Immature natural killer cell (primary cell): ENCODE data around the gene ATXN8OS. TPM values are rescaled to one million over a fixed set of nuclear protein-coding genes. Genes with fewer than 3 reads are reported as not detected.

Experiments used
- DNase-seq, 3 donors: peaks; one replicate each; pipeline ENCODE4 v3.0.0; 2022; ENCODE audit warnings: mixed read lengths in 1 of 3
- H3K27ac Mint-ChIP-seq, 6 donors: one replicate each; pipeline ENCODE4 v1.8.0; 2020; ENCODE audit warnings: mixed read lengths in 6 of 6, mild to moderate bottlenecking in 5 of 6, inconsistent platforms in 4 of 6, moderate library complexity in 3 of 6
- H3K27me3 Mint-ChIP-seq, 3 donors: one replicate each; pipeline ENCODE4 v1.8.0; 2020 to 2021; ENCODE audit warnings: low read depth in 3 of 3, mild to moderate bottlenecking in 3 of 3, mixed read lengths in 3 of 3, moderate library complexity in 3 of 3, inconsistent platforms in 1 of 3
- H3K36me3 Mint-ChIP-seq, 3 donors: one replicate each; pipeline ENCODE4 v1.8.0; 2020; ENCODE audit warnings: mixed read lengths in 3 of 3, inconsistent platforms in 2 of 3, mild to moderate bottlenecking in 2 of 3
- H3K4me1 Mint-ChIP-seq, 2 donors: one replicate each; pipeline ENCODE4 v1.8.0; 2020; ENCODE audit warnings: inconsistent platforms in 2 of 2, mild to moderate bottlenecking in 2 of 2, mixed read lengths in 2 of 2, moderate library complexity in 1 of 2
- H3K4me3 Mint-ChIP-seq, 5 donors: one replicate each; pipeline ENCODE4 v1.8.0; 2020; ENCODE audit warnings: mild to moderate bottlenecking in 5 of 5, mixed read lengths in 5 of 5, inconsistent platforms in 3 of 5, moderate library complexity in 3 of 5
- H3K9me3 Mint-ChIP-seq, 6 donors: one replicate each; pipeline ENCODE4 v1.8.0; 2020; ENCODE audit warnings: mild to moderate bottlenecking in 6 of 6, mixed read lengths in 6 of 6, inconsistent platforms in 4 of 6, moderate library complexity in 3 of 6
- polyA plus RNA-seq, 3 donors: library from polyadenylated mRNA; unstranded; fragments of 300-500 nt; fragmentation: Illumina TruSeq; gene quantifications; one replicate each; pipeline ENCODE4 v1.2.3, GENCODE V29; 2021

Gene ATXN8OS
- polyA plus RNA-seq, 3 donors from 2014 or later = not detected

- no peak for DNase-seq
- Mint-ChIP-seq H3K9me3 (peaks cover 2 to 43% (median 31%) of the 10 kb centered on the region in 6 donors), H3K36me3 (peaks cover 0 to 4% (median 0%) of the 10 kb centered on the region in 3 donors), H3K4me3 (no peak overlapping the region), H3K4me1 (no peaks in the 10 kb centered on the region), H3K27me3 (peaks cover 0 to 2% (median 1%) of the 10 kb centered on the region in 3 donors), H3K27ac (no peak overlapping the region)
These were observed 54.5 kb downstream of the ATXN8OS start for GRCh38 chr13:70162141-70162540.

GRCh38 chr13:70170689-70171088 lies 63.1 kb downstream of the ATXN8OS start:
- Mint-ChIP-seq H3K4me3 (no peak overlapping the region), H3K27me3 (peaks cover 0 to 2% (median 0%) of the 10 kb centered on the region in 3 donors), H3K36me3 (no peaks in the 10 kb centered on the region), H3K9me3 (peaks cover 7 to 39% (median 31%) of the 10 kb centered on the region in 6 donors), H3K27ac (no peak overlapping the region), H3K4me1 (no peaks in the 10 kb centered on the region)
- no peak for DNase-seq

GRCh38 chr13:70171151-70171550 lies 63.5 kb downstream of the ATXN8OS start:
- H3K4me1 Mint-ChIP-seq = no peaks in the 10 kb centered on the region
- H3K27me3 Mint-ChIP-seq = peaks cover 0 to 2% (median 0%) of the 10 kb centered on the region in 3 donors
- no peak for DNase-seq
- H3K36me3 Mint-ChIP-seq = no peaks in the 10 kb centered on the region
- H3K4me3 Mint-ChIP-seq = no peak overlapping the region
- H3K9me3 Mint-ChIP-seq = peaks cover 7 to 40% (median 30%) of the 10 kb centered on the region in 6 donors
- H3K27ac Mint-ChIP-seq = no peak overlapping the region

DNA sequence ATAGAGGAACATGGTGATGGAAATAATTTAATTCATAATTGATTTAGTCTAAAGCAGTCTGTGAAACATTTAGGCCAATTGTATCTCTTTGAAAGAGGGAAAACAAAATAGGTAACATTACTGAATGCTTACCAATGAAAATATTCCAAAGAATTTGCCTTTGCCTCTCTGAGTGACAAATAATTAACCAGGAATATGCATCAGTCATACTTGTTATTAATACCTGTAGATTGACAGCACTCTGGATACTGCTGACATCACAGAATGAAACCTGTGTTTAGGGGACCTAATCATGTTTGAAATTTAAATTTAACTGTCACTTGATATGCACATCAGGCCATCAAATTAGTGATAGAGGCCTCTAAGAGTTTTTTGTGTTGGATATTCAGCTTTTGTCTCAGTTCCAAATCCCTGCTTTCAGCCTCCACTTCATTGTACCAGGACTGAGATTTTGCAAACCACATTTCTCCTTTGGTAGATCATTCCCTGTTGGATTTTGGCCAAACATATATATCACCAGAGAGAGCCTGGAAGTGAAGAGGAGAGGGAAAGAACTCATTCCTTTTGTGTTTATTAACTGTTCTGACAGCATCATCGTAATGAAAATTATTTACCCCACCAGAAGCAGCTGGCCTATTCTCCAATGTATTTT lies 65.4 kb downstream of the ATXN8OS start:
- peaks cover 10 to 49% (median 32%) of the 10 kb centered on the region in 6 donors for H3K9me3 Mint-ChIP-seq
- H3K36me3 Mint-ChIP-seq = no peaks in the 10 kb centered on the region
- H3K27ac Mint-ChIP-seq = no peak overlapping the region
- H3K4me3 Mint-ChIP-seq = no peak overlapping the region
- H3K27me3 Mint-ChIP-seq = no peaks in the 10 kb centered on the region
- H3K4me1 Mint-ChIP-seq = no peaks in the 10 kb centered on the region
- DNase-seq = no peak

- Mint-ChIP-seq H3K27me3 (no peaks in the 10 kb centered on the region), H3K4me3 (no peak overlapping the region), H3K27ac (no peak overlapping the region), H3K9me3 (peaks cover 10 to 45% (median 31%) of the 10 kb centered on the region in 6 donors), H3K36me3 (no peaks in the 10 kb centered on the region), H3K4me1 (no peaks in the 10 kb centered on the region)
- DNase-seq = no peak
These were observed 66.0 kb downstream of the ATXN8OS start for GRCh38 chr13:70173598-70173959.

DNA sequence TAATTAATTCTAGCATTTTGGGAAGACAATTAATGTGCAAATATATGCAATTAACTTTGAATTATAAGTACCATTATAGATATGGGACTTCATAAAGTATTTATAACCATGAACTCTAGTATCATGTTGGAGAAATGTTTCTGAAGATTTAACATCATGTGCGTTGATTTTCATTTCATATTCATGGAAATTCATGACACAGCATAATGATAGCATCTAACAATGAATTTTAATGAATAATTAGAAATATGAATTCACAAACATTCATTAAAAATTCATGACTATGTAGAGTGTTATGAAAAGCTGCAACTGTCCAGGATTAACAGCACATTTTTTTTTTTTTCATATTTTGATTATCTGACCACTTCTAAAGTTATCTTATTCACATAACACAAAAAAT lies 70.7 kb downstream of the ATXN8OS start:
- Mint-ChIP-seq H3K9me3 (peaks cover 8 to 42% (median 28%) of the 10 kb centered on the region in 6 donors), H3K27ac (no peak overlapping the region), H3K4me1 (no peaks in the 10 kb centered on the region), H3K36me3 (no peaks in the 10 kb centered on the region), H3K4me3 (no peak overlapping the region), H3K27me3 (no peaks in the 10 kb centered on the region)
- no peak for DNase-seq

Other genes starting within 250 kb of the ATXN8OS start
- gene KLHL1, start 626 bp downstream of the ATXN8OS start, polyA plus RNA-seq = not detected